ENCODE measurements around the gene RPL31.

Gene RPL31

DNA sequence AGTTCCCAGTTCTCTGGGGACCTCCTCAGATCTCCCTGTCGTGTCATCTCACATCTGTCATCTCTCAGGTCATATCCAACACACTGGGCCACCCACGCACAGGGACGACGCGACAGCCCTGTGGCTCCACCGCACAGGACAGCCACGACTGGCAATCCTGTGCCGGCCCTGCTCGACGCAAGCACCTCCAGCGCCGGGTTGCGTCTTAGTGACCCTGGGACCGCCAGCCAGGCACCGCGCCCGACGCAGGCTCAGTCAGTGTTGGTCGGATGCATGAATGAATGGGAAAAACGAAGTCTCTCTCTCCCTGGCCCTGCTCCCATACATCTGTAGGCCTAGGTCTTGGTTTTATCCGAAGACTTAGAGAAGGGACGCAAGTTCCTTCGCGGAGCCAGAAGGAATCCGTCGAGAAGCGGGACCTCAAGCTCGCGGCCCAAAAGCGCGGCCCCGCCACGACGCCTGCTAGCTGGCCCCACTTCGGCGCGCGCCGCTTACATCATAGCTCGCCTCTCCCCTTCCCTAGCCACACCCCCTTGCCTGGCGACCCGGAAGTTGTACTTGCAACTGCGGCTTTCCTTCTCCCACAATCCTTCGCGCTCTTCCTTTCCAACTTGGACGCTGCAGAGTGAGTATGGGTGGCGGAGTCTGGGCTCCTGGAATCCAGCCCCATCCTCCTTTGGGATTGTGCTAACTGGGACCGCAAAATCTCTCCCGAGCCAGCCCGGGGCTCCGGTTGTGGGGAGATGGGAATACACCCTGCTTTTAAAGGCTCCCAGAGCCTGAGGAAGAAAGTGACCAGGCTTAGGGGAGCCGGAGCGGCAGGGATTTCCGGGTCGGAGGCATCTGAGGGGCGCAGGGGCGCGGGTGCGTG is at the start of gene RPL31:
RPL31 (plus strand) TSS at position 599 of the 871 bp plus-strand sequence. CDS start 413 bp downstream, outside the sequence.
- DNase-seq = peak; percentile 69 to 73

DNA sequence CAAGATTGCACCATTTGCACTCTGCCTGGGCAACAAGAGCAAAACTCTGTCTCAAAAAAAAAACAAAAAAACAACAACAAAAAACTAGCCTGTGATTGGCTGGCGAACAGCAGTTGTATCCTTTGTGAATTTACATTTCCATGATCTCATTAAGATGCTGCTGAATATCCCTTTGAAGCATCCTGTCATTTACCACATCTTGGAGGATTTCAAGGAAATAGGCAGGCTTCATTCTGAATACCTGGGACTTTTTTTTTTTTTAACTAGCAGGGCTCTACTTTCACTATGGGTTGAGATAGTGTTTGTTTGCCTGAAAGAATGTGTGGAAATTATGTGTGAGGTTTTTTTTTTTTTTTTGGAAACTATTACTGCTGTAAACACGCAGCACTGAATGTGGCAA is 49.6 kb upstream of the RPL31 start:
- DNase-seq = no peak

DNA sequence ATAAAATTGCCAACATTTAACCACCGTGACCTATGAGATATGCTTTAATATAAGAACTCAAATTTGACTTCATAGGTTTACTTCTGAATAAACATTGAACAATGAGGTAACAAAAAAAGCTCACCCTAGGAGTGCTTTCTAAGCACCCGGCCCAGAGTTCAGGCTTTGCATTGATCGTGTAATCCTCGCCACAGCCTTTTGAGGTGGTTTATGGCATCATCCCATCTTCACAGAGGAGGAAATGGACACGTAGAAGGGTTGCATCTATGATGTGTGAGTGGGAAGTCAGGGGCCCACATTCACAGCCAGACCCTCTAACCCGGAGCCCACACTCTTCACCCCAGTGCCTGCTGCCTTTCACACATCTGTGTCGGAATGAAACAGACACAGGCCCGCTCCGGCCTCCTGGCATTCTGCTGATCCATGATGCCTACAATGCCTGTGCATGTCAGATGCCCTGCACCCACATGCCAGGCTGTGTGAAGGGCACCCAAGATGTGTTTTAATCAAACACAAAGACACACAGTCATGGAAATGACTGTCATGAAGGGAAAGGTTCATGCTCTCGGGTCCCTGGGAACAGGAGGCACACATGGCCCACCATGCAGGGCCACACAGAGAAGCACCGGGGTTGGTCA is 48.6 kb upstream of the RPL31 start:
- DNase-seq = no peak

DNA sequence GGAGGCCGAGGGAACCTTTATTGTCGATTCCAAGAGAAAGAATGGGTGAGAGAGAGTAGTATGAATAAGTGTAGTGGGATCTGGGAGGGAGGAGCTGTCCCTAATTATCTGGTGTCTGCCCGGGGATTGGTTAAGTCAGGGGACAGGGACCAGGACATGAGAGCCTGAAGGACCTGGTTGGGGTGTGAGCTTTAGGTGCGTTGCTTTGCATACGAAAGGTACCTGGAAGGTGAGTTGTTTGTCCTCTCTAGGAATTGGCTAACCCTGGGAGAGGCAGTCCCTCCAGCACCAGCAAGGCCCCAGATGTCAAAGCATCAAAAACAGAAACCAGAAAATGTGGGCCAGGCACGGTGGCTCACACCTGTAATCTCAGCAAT is 48.1 kb upstream of the RPL31 start:
- DNase-seq = no peak

DNA sequence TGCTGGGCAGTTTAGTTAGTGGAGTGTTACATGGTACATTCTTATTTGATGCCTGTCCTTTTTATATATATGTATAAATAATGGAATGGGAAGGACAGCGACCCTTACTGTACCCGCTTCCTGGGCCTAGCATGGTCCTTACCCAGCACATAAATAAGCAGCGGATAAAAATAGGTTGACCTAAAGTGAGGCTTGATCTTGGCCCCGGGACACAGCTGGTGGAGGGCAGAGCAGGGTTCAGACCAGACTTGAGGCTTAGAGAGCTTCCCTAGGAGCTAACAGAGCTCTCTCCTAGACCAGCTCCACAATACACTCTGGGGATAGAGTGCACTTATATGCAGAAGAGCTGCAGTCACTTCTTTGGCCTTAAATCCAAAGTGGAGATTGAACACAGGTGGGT is 46.9 kb upstream of the RPL31 start:
- DNase-seq = no peak

DNA sequence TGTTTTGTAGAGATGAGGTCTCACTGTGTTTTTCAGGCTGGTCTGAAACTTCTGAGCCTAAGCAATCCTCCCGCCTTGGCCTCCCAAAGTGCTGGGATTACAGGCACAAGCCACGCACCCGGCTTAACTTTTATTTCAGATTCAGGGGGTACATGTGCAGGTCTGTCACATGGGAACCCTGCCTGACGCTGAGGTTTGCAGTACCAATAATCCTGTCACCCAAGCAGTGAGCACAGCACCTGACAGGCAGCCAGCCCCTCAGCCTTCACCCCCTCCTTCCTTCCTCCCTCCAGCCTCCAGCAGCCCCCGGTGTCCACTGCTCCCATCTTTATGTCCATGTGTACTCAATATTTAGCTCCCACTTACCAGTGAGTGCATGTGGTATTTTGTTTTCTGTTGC is 46.0 kb upstream of the RPL31 start:
- DNase-seq = no peak

DNA sequence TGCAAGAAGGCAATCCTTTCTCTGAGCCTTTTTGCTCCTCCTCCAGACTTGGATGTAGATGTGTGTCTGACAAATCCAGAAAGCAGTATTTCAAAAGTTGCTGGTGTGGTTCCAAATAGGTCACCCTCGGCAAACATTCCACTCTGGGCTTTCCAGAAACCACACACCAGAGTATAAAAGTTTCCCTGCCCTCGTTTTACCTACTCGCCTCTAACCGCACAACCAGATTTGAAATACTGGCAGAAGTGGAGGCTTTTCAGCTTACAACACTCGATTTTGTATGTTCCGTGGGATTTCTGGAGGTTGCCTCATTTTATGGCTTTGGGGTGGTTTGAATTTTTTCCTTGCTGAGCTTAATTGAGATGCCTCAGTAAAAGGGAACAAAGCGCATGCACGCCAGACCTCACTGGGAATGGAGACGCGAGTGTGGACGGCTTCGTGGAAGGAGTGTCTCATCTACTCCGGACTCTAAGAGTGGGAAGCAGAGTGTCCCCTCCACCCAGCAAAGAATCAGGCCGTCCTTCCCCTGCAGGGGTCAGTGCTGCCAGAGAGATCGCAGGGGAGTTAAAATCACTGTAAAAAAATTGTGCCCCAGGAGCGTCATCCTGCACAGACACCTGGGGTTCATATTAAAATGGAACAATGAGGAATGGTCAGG is 44.0 kb upstream of the RPL31 start:
- no peak for DNase-seq

DNA sequence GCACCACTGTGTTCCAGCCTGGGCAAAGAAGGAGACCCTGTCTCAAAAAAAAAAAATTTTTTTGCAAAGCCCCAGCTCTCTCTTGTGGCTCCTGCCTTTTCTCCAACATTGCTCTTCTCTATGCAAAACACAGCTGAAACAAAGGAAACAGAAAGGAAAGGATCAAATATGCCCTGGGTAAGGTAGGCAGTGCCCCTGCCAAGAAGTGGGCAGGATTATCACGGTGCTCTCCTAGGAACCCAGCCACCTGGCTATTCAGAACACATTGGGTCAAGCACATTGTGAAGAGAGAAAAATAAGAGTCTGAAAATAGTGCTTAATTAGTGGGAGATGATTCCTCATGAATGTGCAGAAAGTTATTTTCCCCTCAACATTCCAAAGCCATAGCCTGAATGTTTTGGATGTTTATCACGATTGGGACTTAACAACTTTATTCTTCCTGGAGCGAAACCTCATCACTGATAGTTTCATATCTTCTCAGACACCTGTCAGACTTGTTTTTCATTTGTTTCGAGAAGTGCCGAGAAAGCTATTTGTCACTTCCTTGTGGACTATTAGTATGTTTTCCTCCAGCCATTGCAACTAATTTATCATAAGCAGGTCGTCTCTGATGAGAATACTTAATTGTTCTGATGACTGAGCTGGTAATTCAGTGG is 42.7 kb upstream of the RPL31 start:
- DNase-seq = no peak

DNA sequence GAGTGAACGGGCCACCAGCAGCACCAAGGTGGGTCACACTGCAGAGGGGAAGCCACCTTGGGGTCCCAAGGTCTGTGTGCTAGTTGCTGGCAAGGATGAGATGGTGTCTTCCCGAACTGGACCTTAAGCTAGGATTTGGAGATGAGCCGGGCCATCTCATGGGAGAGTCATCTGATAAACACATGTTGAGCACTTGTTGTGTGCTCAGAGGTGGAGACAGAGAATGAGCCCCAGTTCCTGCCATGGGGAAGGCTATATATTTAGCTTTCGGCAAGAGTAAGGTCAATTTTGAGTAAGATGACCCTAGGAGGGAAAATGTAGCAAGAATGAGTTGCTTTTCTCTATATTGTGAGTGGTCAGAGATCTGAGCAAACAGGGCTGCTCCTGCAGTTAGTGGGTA is 41.4 kb upstream of the RPL31 start:
- DNase-seq = no peak

DNA sequence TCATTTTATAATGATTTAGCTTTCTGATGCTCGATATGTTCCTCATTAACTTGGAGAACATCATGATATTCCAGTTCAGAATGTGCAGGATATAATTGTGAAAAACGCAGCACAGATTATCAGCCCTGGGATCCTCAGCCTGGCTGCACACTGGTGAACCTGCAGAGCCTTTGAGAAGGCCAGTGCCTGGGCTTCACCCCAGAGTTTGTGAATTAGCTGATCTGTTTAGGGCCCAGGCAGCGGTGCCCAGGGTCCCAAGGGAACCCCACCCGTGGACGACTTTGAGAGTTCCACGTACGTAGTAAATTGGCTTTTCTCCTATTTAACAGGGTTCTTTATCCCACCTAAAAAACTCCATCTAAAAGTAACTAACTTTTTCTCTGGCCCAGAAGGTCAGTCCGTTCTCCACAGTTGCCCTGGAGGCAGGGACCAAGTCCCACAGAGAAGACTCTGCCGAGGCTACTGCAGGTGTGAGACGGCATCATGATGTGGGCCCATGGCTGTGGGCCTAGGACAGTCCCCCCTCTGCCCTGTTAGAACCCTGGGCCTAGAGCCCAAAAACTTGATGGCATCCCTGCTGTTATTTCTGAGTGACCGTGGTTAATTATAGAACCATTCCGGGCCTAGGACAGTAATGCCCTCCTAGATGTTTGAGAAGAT is 39.6 kb upstream of the RPL31 start:
- DNase-seq = no peak

DNA sequence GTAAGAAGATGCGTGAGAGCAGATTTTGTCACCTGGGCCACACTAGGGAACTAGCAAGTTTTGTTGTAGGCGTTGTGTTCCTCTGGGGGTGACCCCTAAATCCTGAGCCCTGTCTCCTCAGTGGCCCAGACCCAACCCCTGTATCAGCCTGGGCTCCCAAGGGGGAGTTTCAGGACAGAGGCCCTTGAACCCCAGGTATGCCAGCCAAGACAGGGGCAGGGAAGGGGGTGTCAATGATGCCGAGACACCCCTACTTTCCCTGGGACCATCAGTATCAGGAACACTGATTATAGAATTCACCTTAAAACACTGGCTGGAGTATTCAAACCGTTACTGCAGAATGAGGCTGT is 39.1 kb upstream of the RPL31 start:
- no peak for DNase-seq

DNA sequence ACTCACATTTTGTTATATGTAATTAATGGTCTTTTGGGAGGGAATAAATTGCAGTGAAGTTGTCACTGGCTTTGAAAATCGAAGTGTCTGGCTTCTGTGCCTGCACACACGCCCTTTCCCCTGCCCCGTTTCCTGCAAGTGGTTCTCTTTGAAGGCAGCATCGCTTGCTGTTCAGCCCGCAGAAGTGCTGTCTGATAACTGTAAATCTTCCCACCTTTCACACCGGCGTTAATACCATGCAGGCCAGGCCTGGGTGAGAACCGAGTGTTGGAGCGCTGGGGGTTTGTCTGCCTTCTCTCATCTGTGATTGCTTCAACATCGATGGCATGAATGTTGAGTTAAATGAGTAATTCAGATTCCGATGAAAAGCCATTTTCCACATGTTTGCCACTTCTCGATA is 37.9 kb upstream of the RPL31 start:
- no peak for DNase-seq

DNA sequence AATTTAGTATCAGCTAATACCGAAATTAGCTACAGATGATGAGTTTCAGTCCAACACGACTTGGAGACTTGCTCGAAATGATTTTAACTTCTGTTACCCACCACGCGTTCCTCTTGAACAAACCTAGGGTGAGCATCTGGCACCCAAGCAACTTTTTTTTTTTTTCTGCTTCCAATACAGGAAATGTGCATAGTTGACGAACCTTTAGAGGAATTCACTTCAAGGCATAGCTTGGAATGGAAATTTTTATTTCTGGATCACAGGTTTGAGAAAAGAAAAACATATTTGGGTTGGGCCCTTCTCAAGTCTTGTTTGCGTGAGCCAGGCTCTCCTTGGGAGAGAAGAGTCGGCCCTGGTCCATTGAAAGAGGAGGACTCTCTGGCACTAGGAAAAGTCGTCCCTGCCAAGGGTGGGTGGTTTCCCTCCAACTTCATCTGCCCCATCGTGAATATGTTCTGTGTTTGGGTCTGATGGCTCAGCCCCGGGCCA is 37.4 kb upstream of the RPL31 start:
- DNase-seq = no peak

DNA sequence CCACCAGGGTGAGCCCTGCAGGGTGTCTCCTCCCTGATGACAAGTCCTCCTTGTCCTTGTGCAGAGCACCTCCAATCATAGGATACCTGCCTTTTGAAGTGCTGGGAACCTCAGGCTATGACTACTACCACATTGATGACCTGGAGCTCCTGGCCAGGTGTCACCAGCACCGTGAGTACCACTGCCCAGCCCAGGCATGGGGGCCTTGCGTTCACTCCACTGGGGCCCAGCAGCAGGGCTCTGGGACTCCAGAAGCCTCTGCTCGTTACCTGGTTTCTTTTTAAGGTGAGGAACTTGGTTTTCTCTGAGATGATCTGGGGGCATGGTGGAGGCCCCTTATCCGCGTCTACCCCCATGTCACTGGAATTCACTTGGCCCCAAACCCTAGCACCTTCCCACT is 36.5 kb upstream of the RPL31 start:
- DNase-seq = no peak

DNA sequence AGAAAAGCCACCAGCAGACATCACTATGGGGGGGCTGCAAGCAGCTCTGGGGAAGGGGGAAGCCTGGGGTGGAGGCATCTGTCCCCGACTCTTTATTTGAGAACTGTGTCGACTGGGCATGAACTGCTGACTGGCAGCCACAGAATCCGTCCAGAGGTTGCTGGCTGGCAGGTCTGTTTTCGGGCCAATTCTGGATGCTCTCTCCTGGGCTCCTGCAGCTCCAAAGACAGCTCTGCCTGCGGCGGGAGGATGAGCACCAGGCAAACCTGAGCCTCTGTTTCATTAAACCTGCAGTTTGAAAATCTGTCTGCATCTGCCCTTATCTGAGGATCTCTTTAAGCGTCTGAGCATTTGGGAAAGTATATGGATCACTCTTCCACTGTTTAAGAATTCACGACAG is 34.4 kb upstream of the RPL31 start:
- DNase-seq = no peak

DNA sequence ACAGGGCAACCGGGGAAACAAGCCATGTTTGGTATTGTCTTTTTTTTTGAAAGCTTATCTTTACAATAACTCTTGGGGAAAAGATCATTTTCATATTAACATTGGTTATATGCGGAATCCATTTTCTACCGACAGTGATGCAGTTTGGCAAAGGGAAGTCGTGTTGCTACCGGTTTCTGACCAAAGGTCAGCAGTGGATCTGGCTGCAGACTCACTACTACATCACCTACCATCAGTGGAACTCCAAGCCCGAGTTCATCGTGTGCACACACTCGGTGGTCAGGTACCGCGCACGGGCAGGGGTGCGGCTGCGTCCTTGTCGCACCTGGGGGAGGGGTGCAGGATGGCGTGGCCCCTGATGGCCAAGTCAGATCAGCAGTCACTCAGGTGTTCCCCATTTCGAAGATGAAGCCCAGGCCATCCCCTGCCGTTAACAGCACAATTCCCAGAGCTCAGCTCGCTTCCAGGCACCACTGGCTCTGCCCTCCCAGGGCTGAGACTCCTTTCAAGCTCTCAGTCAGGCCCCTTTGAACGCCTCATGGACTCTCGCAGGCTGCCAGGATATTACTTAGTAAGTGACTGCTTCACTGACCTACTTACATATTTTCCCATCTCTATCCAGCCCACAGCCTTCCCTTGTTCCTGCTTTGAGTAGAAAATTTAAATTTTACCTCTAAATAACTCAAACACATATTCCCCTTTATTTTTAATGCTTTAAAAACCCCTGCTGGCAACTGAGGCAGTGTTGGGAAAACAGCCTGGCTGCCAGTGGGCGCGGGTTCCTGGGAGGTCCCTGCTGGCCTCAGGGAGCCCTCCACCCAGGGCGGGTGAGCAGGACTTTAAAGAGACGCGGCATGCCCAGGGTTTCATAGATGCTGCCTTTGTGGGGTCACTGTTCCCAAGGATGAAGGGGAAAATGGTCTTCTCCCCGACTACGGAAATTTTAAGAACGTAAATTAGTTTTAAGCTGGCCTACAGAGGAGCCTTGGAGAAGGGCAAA is 33.6 kb upstream of the RPL31 start:
- DNase-seq = no peak

DNA sequence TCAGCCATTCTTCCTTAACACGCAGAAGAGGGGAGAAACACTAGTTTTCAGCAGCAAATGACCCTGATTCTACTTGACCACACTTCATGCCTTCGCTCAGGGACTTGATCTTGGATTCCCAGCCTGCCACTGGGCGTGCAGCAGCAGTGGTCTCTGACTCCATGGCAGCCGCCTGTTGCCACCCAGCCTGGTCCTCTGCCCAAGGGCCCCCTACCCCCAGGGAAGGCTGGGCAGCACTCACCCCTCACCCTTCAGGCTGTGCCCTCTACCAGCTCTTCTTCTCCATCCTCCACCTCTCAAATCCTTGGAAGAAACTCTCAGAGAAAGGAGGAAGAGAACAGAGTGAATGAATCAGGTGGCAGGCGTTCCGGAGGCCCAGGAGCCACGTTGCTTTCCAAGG is 32.1 kb upstream of the RPL31 start:
- no peak for DNase-seq

DNA sequence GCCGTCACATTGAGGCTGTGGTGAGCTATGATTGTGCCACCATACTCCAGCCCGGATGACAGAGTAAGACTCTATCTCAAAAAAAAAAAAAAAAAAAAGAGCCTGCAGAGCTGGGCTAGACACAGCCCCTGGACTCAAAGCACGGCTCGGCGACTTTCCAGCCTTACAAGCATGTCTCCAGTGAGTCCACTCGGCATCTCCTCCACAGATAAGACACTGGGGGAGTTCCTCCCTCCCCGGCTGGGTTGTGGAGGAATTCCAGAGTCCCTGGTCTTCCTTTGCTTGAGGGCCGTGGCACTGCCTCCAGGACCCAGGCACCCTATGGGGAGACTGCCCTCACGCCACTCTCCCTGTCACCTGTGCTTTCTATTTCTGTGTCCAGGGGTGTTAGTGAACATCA is 30.9 kb upstream of the RPL31 start:
- DNase-seq = no peak

DNA sequence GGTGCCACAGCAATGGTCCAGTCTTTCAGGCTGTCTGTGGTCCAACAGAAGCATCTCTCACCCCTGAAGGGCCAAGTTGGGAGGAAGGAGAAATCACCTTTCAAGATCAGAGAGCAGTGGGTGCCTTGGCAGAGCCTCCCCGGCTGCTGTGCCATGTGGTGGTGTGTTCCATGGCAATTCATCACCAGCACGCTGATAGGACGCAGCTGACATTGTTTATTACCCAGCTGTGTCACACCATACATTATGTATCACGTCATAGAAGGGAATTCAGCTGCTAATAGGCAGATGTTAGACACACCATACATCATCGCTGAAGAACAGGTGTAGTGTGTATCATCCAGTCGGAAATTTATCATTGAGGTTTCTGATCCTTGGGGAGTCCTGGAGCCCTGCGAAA is 29.6 kb upstream of the RPL31 start:
- DNase-seq = no peak

DNA sequence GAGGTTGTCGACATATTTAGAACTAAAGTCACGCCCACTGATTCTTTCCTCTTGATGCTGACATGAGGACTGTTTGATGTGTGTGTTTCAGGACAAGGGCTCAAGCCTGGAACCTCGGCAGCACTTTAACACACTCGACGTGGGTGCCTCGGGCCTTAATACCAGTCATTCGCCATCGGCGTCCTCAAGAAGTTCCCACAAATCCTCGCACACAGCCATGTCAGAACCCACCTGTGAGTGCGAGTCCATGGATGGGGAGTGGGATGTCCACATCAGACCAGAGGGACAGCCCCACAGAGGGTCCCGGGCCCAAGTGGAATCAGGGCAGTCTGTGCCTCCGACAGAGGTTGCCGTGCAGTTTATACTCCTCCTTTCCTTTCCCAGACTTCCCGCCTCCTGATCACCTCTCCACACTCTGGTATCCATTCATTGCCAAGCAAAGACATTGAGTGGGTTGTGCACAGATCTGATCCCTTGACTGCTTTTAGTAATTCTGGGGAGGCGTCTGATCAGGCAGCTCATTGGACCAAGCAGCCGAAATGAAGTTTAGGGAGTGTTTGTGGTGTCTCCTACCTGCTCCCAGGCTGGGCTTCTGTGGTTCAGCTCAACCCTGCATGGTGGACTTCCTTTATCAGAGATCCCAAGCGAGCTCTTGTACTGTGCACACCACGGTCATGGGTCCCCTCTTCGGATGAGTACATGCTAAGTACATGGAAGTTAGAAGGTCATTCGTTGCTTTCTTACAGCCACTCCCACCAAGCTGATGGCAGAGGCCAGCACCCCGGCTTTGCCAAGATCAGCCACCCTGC is 27.2 kb upstream of the RPL31 start:
- no peak for DNase-seq

DNA sequence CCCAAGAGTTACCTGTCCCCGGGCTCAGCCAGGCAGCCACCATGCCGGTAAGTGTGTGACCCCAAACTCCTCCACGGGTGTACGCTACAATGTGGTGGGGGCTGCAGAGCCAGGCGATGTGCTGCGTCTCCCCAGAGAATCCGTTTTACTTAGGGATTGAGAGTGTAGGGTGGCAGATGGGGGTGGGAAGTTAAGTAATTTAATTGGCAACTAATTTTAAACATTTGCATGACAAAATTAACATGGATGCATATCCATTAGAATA is 26.6 kb upstream of the RPL31 start:
- DNase-seq = no peak

Data from AML-193 (cell line).